Natural killer cell (primary cell): Measurements from ENCODE around the gene USP34. TPM values are rescaled to one million over a fixed set of nuclear protein-coding genes. Genes with fewer than 3 reads are reported as not detected.

Experiments
- ATAC-seq, 3 donors: fragments of 150-1000 bp in 2 of 3; fragments of 200-7000 bp in 1 of 3; cut with Tn5 transposase; 1 replicate in 1 of 3; 2 replicates in 2 of 3; pipeline ENCODE4 v1.10.0; 2021; ENCODE audit warnings: mild to moderate bottlenecking in 2 of 3, moderate library complexity in 2 of 3
- DNase-seq, 2 donors: peaks; one replicate each; pipeline versions ENCODE4 v3.0.0 to v3.0.0-alpha.2; 2013 to 2021; ENCODE audit warnings: mixed read lengths in 1 of 2
- H3K27ac ChIP-seq: one replicate; pipeline ENCODE4 v1.5.1; 2013; ENCODE audit warnings: mild to moderate bottlenecking, low read length
- H3K27me3 ChIP-seq: one replicate; pipeline ENCODE4 v1.6.1; 2013; ENCODE audit warnings: low read length; ENCODE audit not compliant: control insufficient read depth, insufficient read depth
- H3K36me3 ChIP-seq: one replicate; pipeline ENCODE4 v1.6.1; 2013; ENCODE audit warnings: low read length; ENCODE audit not compliant: control insufficient read depth, insufficient read depth
- H3K4me1 ChIP-seq: one replicate; pipeline ENCODE4 v1.6.1; 2013; ENCODE audit warnings: low read length; ENCODE audit not compliant: control insufficient read depth, insufficient read depth
- H3K4me3 ChIP-seq: one replicate; pipeline ENCODE4 v1.5.1; 2013; ENCODE audit warnings: low read length
- H3K9me3 ChIP-seq: one replicate; pipeline ENCODE4 v1.6.1; 2013; ENCODE audit warnings: low read length; ENCODE audit not compliant: control insufficient read depth, insufficient read depth
- H3K27ac Mint-ChIP-seq, 2 donors: one replicate each; pipeline ENCODE4 v1.8.0; 2022; ENCODE audit warnings: mild to moderate bottlenecking in 2 of 2, mixed read lengths in 2 of 2, moderate library complexity in 1 of 2
- H3K27me3 Mint-ChIP-seq, 2 donors: one replicate each; pipeline ENCODE4 v1.8.0; 2022; ENCODE audit warnings: low read depth in 2 of 2, mixed read lengths in 2 of 2
- H3K36me3 Mint-ChIP-seq: one replicate; pipeline ENCODE4 v1.8.0; 2022; ENCODE audit warnings: mixed read lengths
- H3K4me1 Mint-ChIP-seq, 2 donors: one replicate each; pipeline ENCODE4 v1.8.0; 2022; ENCODE audit warnings: mixed read lengths in 2 of 2
- H3K4me3 Mint-ChIP-seq: one replicate; pipeline ENCODE4 v1.8.0; 2022; ENCODE audit warnings: mild to moderate bottlenecking, moderate library complexity, mixed read lengths
- H3K9me3 Mint-ChIP-seq, 2 donors: one replicate each; pipeline ENCODE4 v1.8.0; 2022; ENCODE audit warnings: mixed read lengths in 2 of 2
- CTCF ChIP-seq: fragments of 200-600 bp; IDR thresholded peaks from one replicate; pipeline ENCODE4 v1.8.0; 2022; ENCODE audit warnings: antibody characterized with exemption
- WGBS: methylation state at CpG from one replicate; pipeline ENCODE4 v1.1.7; 2013; ENCODE audit warnings: missing lambda C conversion rate; ENCODE audit not compliant: insufficient coverage; 5-methylcytosine and 5-hydroxymethylcytosine counted together
- intact Hi-C: fragments of 100-400 bp; cut with micrococcal nuclease; formaldehyde crosslinking; loops from one replicate; pipeline ENCODE4 v1.14.2; 2022
- total RNA-seq, 4 donors: library from RNA; stranded (reverse); fragments of 120-200 nt in 1 of 4; gene quantifications; one replicate each; pipeline versions ENCODE4 v1.2.3 to v1.2.4, GENCODE V29; 2013 to 2022

The USP34 gene
- total RNA-seq, 3 donors from 2014 or later (not counting 1 experiment from before 2014, with no cell fraction given): 184 to 204 (median 199) TPM

GRCh38 chr2:61241266-61241665, 229.6 kb downstream of the USP34 start:
- Histone ChIP-seq H3K27ac (no peak overlapping the region), H3K4me1 (peaks cover 6% of the 10 kb centered on the region), H3K27me3 (no peaks in the 10 kb centered on the region), H3K4me3 (no peak overlapping the region), H3K36me3 (peaks cover 40% of the 10 kb centered on the region), H3K9me3 (no peaks in the 10 kb centered on the region)
- Mint-ChIP-seq H3K4me3 (no peak overlapping the region), H3K36me3 (no peaks in the 10 kb centered on the region), H3K4me1 (peaks cover 6 to 7% of the 10 kb centered on the region in 2 donors), H3K9me3 (no peaks in the 10 kb centered on the region), H3K27me3 (no peaks in the 10 kb centered on the region), H3K27ac (no peak overlapping the region)
- ATAC-seq: no peak
- TF ChIP-seq CTCF: no peak
- WGBS: 96% methylated on average over 6 of the region's 6 CpGs
- intact Hi-C loops: no loop called here
- no peak for DNase-seq

- DNase-seq (peak in 1 of 2 donors; percentile 5), ATAC-seq (no peak)
- no peaks in the 10 kb centered on the region for H3K9me3 ChIP-seq
- peaks cover 10% of the 10 kb centered on the region for H3K36me3 Mint-ChIP-seq
- H3K36me3 ChIP-seq: peaks cover 25% of the 10 kb centered on the region
- no peaks in the 10 kb centered on the region for H3K9me3 Mint-ChIP-seq
- peak overlapping the region; percentile 61 to 87 for H3K27ac Mint-ChIP-seq
- no peak for TF ChIP-seq CTCF
- H3K27me3 ChIP-seq: no peaks in the 10 kb centered on the region
- H3K27ac ChIP-seq: no peak overlapping the region
- peaks cover 6% of the 10 kb centered on the region for H3K4me1 ChIP-seq
- H3K4me3 ChIP-seq: no peak overlapping the region
- intact Hi-C loops: no loop called here
- WGBS: 15% methylated on average over 1 of the region's 1 CpG
- no peak overlapping the region for H3K4me3 Mint-ChIP-seq
- H3K27me3 Mint-ChIP-seq: no peaks in the 10 kb centered on the region
- H3K4me1 Mint-ChIP-seq: peaks cover 6 to 7% of the 10 kb centered on the region in 2 donors
Measured at GRCh38 chr2:61238219-61239012, 232.5 kb downstream of the USP34 start.

- Histone ChIP-seq H3K27me3 (no peaks in the 10 kb centered on the region), H3K4me1 (peaks cover 6% of the 10 kb centered on the region), H3K36me3 (peaks cover 20% of the 10 kb centered on the region), H3K27ac (no peak overlapping the region), H3K4me3 (no peak overlapping the region), H3K9me3 (no peaks in the 10 kb centered on the region)
- Mint-ChIP-seq H3K36me3 (peaks cover 16% of the 10 kb centered on the region), H3K9me3 (no peaks in the 10 kb centered on the region), H3K27me3 (no peaks in the 10 kb centered on the region), H3K4me1 (peaks cover 6 to 7% of the 10 kb centered on the region in 2 donors), H3K4me3 (no peak overlapping the region), H3K27ac (no peak overlapping the region)
- intact Hi-C loops: no loop called here
- no peak for TF ChIP-seq CTCF
- ATAC-seq (no peak), DNase-seq (no peak)
- 100% methylated on average over 2 of the region's 2 CpGs for WGBS
Measured at GRCh38 chr2:61235716-61236115, 235.2 kb downstream of the USP34 start.
